Esophagus muscularis mucosa (tissue), 4 donors: ENCODE data around the gene TCAIM. TPM values are rescaled to one million over a fixed set of nuclear protein-coding genes. Genes with fewer than 3 reads are reported as not detected.
A peak's percentile ranks its signal among the peaks of the same experiment; 100 is the strongest.

ENCODE experiments used
- DNase-seq: peaks from one replicate; pipeline ENCODE4 v3.0.0-alpha.2; 2017; ENCODE audit errors: extremely low spot score
- H3K27ac ChIP-seq, 4 donors: fragments of 200-600 bp; sonication (generic); replicated peaks in 1 of 4; 1 replicate in 3 of 4; 2 replicates in 1 of 4; pipeline ENCODE4 v1.5.1; 2016 to 2019; ENCODE audit warnings: mild to moderate bottlenecking in 1 of 4
- H3K27me3 ChIP-seq, 4 donors: fragments of 200-600 bp; sonication (generic); one replicate each; pipeline versions ENCODE4 v1.5.1 to v1.6.0; 2016 to 2019
- H3K36me3 ChIP-seq, 4 donors: fragments of 200-600 bp; sonication (generic); one replicate each; pipeline ENCODE4 v1.5.1; 2016 to 2019
- H3K4me1 ChIP-seq, 4 donors: fragments of 200-600 bp; sonication (generic); one replicate each; pipeline ENCODE4 v1.5.1; 2016 to 2019
- H3K4me3 ChIP-seq, 4 donors: fragments of 200-600 bp; sonication (generic); 1 replicate in 2 of 4; 2 replicates in 2 of 4; pipeline ENCODE4 v1.5.1; 2016 to 2019; ENCODE audit warnings: mild to moderate bottlenecking in 4 of 4, moderate library complexity in 1 of 4
- H3K9me3 ChIP-seq, 4 donors: fragments of 200-600 bp; sonication (generic); 1 replicate in 3 of 4; 2 replicates in 1 of 4; pipeline ENCODE4 v1.5.1; 2016 to 2019
- EP300 ChIP-seq: sonication (generic); formaldehyde crosslinking; IDR thresholded peaks from one replicate; pipeline ENCODE4 v1.6.1; 2017; ENCODE audit warnings: antibody characterized with exemption
- POLR2A ChIP-seq: fragments of 450-650 bp; IDR thresholded peaks from one replicate; pipeline ENCODE4 v1.6.1; 2017; ENCODE audit warnings: antibody characterized with exemption, moderate library complexity, mild to moderate bottlenecking, low read depth
- POLR2AphosphoS5 ChIP-seq, 2 donors: sonication (generic); formaldehyde crosslinking; IDR thresholded peaks; one replicate each; pipeline ENCODE4 v1.6.1; 2017; ENCODE audit warnings: antibody characterized with exemption in 2 of 2
- WGBS: methylation state at CpG from one replicate; pipeline ENCODE4 v1.1.5; 2018; 5-methylcytosine and 5-hydroxymethylcytosine counted together
- intact Hi-C: fragments of 100-400 bp; cut with DNase I; formaldehyde crosslinking; loops from one replicate; pipeline ENCODE4 v1.15.1; 2023
- total RNA-seq, 4 donors: library from RNA; depleted of rRNA; stranded (reverse); fragments of >200 nt; gene quantifications; one replicate each; pipeline versions ENCODE4 v1.1.0 to v1.2.1, GENCODE V29; 2016
- TF ChIP-seq, protein P1 (sequence below), 3 experiments: fragments of 200-600 bp in 2 of 3; fragments of 450-650 bp in 1 of 3; sonication (generic) in 2 of 3; IDR thresholded peaks; one replicate each; pipeline ENCODE4 v1.5.1; 2017 to 2019; ENCODE audit warnings: antibody characterized with exemption in 3 of 3, mild to moderate bottlenecking in 2 of 3, moderate library complexity in 1 of 3

Gene TCAIM
- total RNA-seq, 4 donors from 2014 or later, result 32.0 to 46.4 (median 36.5) TPM

DNA sequence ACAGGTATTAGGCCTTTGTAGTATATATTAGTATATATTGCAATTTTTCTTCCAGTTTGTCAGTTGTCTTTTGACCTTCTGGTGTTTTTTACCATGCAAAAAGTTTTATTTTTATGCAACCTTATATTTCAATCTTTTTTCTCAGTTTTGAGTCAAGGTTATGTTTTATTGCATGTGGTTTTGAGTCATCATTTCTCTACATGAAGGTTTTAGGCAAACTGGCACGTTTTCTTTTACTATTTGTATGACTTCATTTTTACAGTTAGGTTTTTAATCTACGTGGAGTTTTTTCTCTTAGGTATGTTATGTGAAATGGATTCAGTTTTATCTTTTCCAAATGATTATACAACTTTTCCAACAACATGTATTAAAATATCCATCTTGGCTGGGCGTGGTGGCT is 36.8 kb upstream of the TCAIM start:
- Histone ChIP-seq H3K9me3 (no peaks in the 10 kb centered on the region), H3K36me3 (no peaks in the 10 kb centered on the region), H3K27me3 (no peaks in the 10 kb centered on the region), H3K27ac (no peak overlapping the region), H3K4me1 (no peaks in the 10 kb centered on the region), H3K4me3 (no peak overlapping the region)
- intact Hi-C loops, result no loop called here
- no peak for DNase-seq
- 79% methylated on average over 3 of the region's 3 CpGs for WGBS
- no peak for TF ChIP-seq POLR2AphosphoS5 (IDR thresholded peaks at IDR 0.05)
- no peak for TF ChIP-seq EP300
- no peak for TF ChIP-seq POLR2A
- TF ChIP-seq, protein P1, sequence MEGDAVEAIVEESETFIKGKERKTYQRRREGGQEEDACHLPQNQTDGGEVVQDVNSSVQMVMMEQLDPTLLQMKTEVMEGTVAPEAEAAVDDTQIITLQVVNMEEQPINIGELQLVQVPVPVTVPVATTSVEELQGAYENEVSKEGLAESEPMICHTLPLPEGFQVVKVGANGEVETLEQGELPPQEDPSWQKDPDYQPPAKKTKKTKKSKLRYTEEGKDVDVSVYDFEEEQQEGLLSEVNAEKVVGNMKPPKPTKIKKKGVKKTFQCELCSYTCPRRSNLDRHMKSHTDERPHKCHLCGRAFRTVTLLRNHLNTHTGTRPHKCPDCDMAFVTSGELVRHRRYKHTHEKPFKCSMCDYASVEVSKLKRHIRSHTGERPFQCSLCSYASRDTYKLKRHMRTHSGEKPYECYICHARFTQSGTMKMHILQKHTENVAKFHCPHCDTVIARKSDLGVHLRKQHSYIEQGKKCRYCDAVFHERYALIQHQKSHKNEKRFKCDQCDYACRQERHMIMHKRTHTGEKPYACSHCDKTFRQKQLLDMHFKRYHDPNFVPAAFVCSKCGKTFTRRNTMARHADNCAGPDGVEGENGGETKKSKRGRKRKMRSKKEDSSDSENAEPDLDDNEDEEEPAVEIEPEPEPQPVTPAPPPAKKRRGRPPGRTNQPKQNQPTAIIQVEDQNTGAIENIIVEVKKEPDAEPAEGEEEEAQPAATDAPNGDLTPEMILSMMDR (IDR thresholded peaks at IDR 0.05), result no peak

DNA sequence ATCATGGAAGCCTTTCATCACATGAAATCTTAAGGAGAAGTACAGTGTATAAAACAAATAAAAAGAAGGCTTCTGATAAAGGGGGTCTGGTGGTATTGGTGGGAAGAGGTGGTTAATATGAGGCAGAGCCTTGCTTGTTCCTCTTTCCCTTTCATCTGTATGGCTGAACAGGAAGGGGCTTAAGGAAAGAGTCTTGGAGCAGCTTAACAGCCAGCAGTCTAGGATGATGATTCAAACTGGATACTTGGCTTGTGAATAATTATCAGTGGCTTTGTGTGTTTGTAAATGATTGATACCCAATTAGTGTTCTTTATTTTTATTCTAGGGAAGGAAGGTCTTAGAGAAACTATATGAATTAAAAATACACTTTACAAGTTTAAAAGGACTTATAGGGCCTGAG is 29.1 kb upstream of the TCAIM start:
- Histone ChIP-seq H3K27ac (no peak overlapping the region), H3K36me3 (no peaks in the 10 kb centered on the region), H3K4me3 (no peak overlapping the region), H3K4me1 (no peaks in the 10 kb centered on the region), H3K9me3 (no peaks in the 10 kb centered on the region), H3K27me3 (no peaks in the 10 kb centered on the region)
- no peak for TF ChIP-seq POLR2AphosphoS5 (IDR thresholded peaks at IDR 0.05)
- no peak for TF ChIP-seq POLR2A
- TF ChIP-seq, protein P1 (IDR thresholded peaks at IDR 0.05), result no peak
- TF ChIP-seq EP300, result no peak
- intact Hi-C loops, result no loop called here
- DNase-seq, result no peak

DNA sequence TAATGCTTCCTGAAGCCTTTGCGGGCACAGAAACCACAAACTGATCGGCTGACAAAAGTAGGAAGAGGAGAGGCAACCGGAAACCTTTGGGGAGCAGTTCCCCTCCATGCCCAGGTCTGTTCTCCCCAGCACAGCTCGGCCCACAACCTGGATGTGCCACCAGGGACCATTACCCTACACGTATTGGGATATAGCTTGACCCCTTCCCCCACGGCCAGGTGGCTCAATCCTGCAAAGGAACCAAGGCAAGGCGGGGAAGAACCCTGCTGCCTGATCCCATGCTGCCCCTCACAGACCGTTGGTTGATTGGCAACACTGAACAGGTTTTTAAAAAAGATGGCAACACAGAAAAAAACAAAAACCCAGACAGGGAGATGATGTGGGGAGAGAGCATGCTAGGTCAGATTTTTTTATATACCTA is 19.7 kb upstream of the TCAIM start:
- 60% methylated on average over 8 of the region's 8 CpGs for WGBS
- DNase-seq, result no peak
- no peak overlapping the region for H3K27ac ChIP-seq
- TF ChIP-seq, protein P1 (IDR thresholded peaks at IDR 0.05), result no peak
- no peak for TF ChIP-seq EP300
- H3K4me3 ChIP-seq, result no peak overlapping the region
- intact Hi-C loops, result no loop called here
- H3K9me3 ChIP-seq, result no peaks in the 10 kb centered on the region
- H3K27me3 ChIP-seq, result peaks cover 0 to 13% (median 0%) of the 10 kb centered on the region in 4 donors
- H3K4me1 ChIP-seq, result no peaks in the 10 kb centered on the region
- H3K36me3 ChIP-seq, result no peaks in the 10 kb centered on the region

DNA sequence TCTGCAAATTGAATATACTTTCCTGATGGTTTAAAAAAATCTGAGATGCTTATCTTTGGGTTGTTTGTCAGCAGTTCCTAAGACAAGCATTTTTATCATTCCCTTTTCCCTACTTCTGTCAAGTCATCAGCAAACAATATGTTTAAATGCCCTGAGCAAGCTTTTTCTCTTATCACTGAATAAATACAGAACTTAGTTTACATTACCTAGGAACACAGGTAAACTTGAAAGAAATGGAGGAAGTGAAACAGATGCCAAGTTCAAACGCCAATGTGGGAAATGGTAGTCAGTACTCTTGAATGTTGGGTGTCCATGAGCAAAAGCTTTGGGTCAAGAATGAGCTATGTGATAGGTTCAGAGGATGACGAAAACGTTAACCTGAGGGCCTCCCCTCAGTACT is 17.2 kb upstream of the TCAIM start:
- intact Hi-C loops, result loop anchor here (5.0 to 10.0 kb wide), 2 partner anchors 73 to 156 kb away; partner anchors contain the start of gene ZNF445
- Histone ChIP-seq H3K36me3 (no peaks in the 10 kb centered on the region), H3K9me3 (no peaks in the 10 kb centered on the region), H3K27ac (no peak overlapping the region), H3K4me3 (no peak overlapping the region), H3K4me1 (no peaks in the 10 kb centered on the region), H3K27me3 (peaks cover 0 to 13% (median 0%) of the 10 kb centered on the region in 4 donors)
- WGBS, result 45% methylated on average over 3 of the region's 3 CpGs
- TF ChIP-seq, protein P1 (IDR thresholded peaks at IDR 0.05), result no peak
- no peak for TF ChIP-seq EP300
- no peak for DNase-seq

DNA sequence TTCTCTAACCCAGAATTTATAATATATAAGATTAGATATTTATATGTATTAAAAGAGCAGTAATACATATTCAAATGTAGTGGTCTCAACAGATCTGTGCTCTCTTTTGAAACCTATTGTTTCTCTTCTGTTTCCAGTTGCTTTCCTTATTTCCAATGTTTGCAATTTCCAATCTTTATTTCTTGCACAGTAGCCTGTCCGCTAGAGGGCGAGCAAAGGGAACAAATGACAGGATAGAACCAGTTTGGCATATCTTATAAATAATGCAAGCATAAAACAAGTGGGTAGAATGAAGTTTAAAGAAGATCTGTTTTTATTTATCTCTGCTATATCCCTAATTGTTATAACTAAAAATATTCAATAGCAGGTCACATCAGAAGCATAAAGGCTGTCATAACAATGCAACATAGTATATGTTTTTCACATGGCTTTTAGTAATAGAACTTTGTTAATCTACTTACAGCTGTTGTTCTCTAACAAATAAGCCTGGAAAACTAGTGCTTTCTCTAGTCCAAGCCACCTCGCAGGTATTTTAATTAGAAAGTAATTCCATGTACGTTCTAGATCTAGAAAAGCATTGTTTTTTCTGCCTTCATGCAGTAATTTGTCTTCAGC is 15.1 kb upstream of the TCAIM start:
- Histone ChIP-seq H3K27ac (no peak overlapping the region), H3K4me3 (no peak overlapping the region), H3K36me3 (no peaks in the 10 kb centered on the region), H3K4me1 (no peaks in the 10 kb centered on the region), H3K27me3 (peaks cover 0 to 5% (median 0%) of the 10 kb centered on the region in 4 donors), H3K9me3 (no peaks in the 10 kb centered on the region)
- intact Hi-C loops, result loop anchor here (5.0 to 10.0 kb wide), 2 partner anchors 71 to 154 kb away; partner anchors contain the start of gene ZNF445
- WGBS, result 3% methylated on average over 4 of the region's 4 CpGs
- no peak for DNase-seq
- TF ChIP-seq POLR2A (no peak), EP300 (no peak), POLR2AphosphoS5 (IDR thresholded peaks at IDR 0.05) (peak in 1 of 2 donors; percentile 18)
- TF ChIP-seq, protein P1 (IDR thresholded peaks at IDR 0.05), result peak; percentile 74 to 88 (median 84)
